ENCODE measurements around the gene INHBE.
A peak's percentile ranks its signal among the peaks of the same experiment; 100 is the strongest.

DNA sequence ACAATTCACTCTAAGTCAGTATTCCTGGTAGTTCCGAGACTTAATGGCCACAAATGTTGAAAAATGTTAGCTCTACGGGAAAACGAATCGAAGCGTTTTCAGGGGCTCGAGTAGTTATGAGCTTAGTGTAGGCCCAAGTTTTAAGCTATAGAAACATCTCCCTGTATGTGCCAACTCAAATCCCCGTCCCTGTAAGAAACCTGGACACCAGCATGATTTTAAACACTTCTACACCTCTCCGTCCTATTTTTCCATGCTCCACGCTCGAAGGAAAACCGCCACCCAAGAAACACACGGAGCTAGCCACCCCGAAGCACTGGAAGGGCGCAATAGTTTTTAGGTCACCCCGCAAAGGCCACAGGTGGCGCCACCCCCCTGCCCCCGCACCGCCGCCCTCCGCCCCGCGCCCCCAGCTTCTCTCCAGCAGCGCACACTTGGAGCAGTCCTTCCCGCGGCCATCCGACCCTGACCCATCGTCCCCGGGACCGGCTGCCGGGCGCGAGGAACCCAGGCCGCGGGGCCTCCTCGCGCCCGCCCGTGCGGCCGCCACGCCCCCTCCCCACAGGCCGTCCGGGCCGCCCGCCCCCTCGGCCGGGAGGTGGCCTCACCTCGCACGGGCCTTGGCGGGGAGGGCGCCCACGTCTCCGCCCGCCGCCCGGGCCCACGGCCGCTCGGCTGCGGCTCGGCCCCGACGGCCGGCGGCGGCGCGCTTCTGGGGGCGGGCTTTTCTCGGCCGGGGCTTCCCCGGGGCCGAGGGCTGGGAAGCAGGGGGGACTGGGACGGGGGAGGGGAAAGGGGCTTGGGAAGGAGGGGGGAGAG lies 24.8 kb upstream of the INHBE start:
- TF ChIP-seq, protein P1, sequence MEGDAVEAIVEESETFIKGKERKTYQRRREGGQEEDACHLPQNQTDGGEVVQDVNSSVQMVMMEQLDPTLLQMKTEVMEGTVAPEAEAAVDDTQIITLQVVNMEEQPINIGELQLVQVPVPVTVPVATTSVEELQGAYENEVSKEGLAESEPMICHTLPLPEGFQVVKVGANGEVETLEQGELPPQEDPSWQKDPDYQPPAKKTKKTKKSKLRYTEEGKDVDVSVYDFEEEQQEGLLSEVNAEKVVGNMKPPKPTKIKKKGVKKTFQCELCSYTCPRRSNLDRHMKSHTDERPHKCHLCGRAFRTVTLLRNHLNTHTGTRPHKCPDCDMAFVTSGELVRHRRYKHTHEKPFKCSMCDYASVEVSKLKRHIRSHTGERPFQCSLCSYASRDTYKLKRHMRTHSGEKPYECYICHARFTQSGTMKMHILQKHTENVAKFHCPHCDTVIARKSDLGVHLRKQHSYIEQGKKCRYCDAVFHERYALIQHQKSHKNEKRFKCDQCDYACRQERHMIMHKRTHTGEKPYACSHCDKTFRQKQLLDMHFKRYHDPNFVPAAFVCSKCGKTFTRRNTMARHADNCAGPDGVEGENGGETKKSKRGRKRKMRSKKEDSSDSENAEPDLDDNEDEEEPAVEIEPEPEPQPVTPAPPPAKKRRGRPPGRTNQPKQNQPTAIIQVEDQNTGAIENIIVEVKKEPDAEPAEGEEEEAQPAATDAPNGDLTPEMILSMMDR (IDR thresholded peaks at IDR 0.05) = peak in 1 of 4 experiments; percentile 17
- TF ChIP-seq POLR2A (IDR thresholded peaks at IDR 0.05) = no peak

All from uterus (tissue), 2 donors.